Measurements from ENCODE around the gene JAG1.

Gene JAG1

GRCh38 chr20:10667560-10668167 lies 6.1 kb downstream of the JAG1 start:
- no peak for DNase-seq

GRCh38 chr20:10667077-10667401 lies 6.8 kb downstream of the JAG1 start:
- DNase-seq: no peak

- no peak for DNase-seq
These were observed 7.3 kb downstream of the JAG1 start for GRCh38 chr20:10666221-10667076.

GRCh38 chr20:10665791-10666190 lies 8.0 kb downstream of the JAG1 start:
- DNase-seq: no peak

GRCh38 chr20:10665027-10665561 lies 8.7 kb downstream of the JAG1 start:
- no peak for DNase-seq

GRCh38 chr20:10663756-10664155 lies 10.0 kb downstream of the JAG1 start:
- no peak for DNase-seq

- DNase-seq: no peak
These were observed 10.9 kb downstream of the JAG1 start for GRCh38 chr20:10662661-10663458.

- DNase-seq: no peak
These were observed 11.6 kb downstream of the JAG1 start for GRCh38 chr20:10662151-10662550.

GRCh38 chr20:10661261-10661660 lies 12.5 kb downstream of the JAG1 start:
- DNase-seq: no peak

GRCh38 chr20:10660661-10661060 lies 13.1 kb downstream of the JAG1 start:
- no peak for DNase-seq

GRCh38 chr20:10659651-10660601 lies 13.9 kb downstream of the JAG1 start:
- DNase-seq: no peak

GRCh38 chr20:10658876-10659632 lies 14.7 kb downstream of the JAG1 start:
- no peak for DNase-seq

GRCh38 chr20:10658051-10658823 lies 15.6 kb downstream of the JAG1 start:
- no peak for DNase-seq

- no peak for DNase-seq
These were observed 16.3 kb downstream of the JAG1 start for GRCh38 chr20:10657453-10657852.

- no peak for DNase-seq
These were observed 17.8 kb downstream of the JAG1 start for GRCh38 chr20:10655720-10656669.

- no peak for DNase-seq
These were observed 19.2 kb downstream of the JAG1 start for GRCh38 chr20:10654630-10655029.

GRCh38 chr20:10654250-10654610 lies 19.6 kb downstream of the JAG1 start:
- DNase-seq: no peak

GRCh38 chr20:10653599-10654249 lies 20.1 kb downstream of the JAG1 start:
- DNase-seq: no peak

GRCh38 chr20:10652660-10653261 lies 21.0 kb downstream of the JAG1 start:
- DNase-seq: no peak
